GM12878 (cell line): ENCODE data around the gene VWA3B. TPM values are rescaled to one million over a fixed set of nuclear protein-coding genes. Genes with fewer than 3 reads are reported as not detected.

Experiments
- ATAC-seq: fragments of 200-7000 bp; cut with Tn5 transposase; 3 replicates; pipeline ENCODE4 v1.9.1; 2020; ENCODE audit warnings: mild to moderate bottlenecking, moderate library complexity
- BruUV-seq: library from RNA; stranded (reverse); fragments of 400-500 nt; replicated peaks from 2 replicates; lab custom pipeline; 2021; lab: Mats Ljungman, UMichigan
- CTCF ChIA-PET: fragments of 300-600 bp; sonication (Branson Sonifier 250); formaldehyde crosslinking; extraction: SDS; loops from one replicate; lab custom pipeline; 2021; ENCODE audit warnings: inconsistent platforms; lab: Yijun Ruan, JAX
- POLR2A ChIA-PET: fragments of 350-600 bp; formaldehyde crosslinking; extraction: SDS; loops from one replicate; lab custom pipeline; 2021; ENCODE audit warnings: inconsistent platforms; lab: Charles Lee
- RAD21 ChIA-PET: fragments of 300-600 bp; sonication (Branson Sonifier 250); formaldehyde crosslinking; loops from one replicate; lab custom pipeline; 2023; ENCODE audit warnings: antibody characterized with exemption; ENCODE audit not compliant: unreplicated experiment; lab: Charles Lee
- SMC1A ChIA-PET: fragments of 300-600 bp; sonication (Branson Sonifier 250); formaldehyde crosslinking; loops from one replicate; lab custom pipeline; 2023; ENCODE audit not compliant: unreplicated experiment, uncharacterized antibody; lab: Charles Lee
- DNase-seq: peaks from one replicate; pipeline ENCODE4 v3.0.0-alpha.2; 2011; ENCODE audit warnings: low read depth, low spot score
- FAIRE-seq: peaks from 3 replicates; lab custom pipeline; 2011; peaks lifted over from hg19 to GRCh38; lab: Jason Lieb, UNC
- H2AFZ ChIP-seq: 2 replicates; pipeline ENCODE4 v1.6.0; 2011; ENCODE audit warnings: low read depth, low read length, control low read depth; ENCODE audit not compliant: control insufficient read depth
- H3K27ac ChIP-seq: 2 replicates; pipeline ENCODE4 v1.5.1; 2011; ENCODE audit warnings: control low read depth; ENCODE audit not compliant: control insufficient read depth, insufficient read depth
- H3K27me3 ChIP-seq, 2 experiments: replicated peaks in 1 of 2; 2 replicates each; pipeline versions ENCODE4 v1.6.0 to v1.6.1; 2011; ENCODE audit warnings: low read length in 1 of 2; ENCODE audit not compliant: control insufficient read depth in 2 of 2, insufficient read depth in 2 of 2
- H3K36me3 ChIP-seq, 2 experiments: 2 replicates each; pipeline ENCODE4 v1.5.1; 2011; ENCODE audit warnings: low read length in 1 of 2; ENCODE audit not compliant: control insufficient read depth in 2 of 2, insufficient read depth in 2 of 2
- H3K4me1 ChIP-seq: 2 replicates; pipeline ENCODE4 v1.6.1; 2011; ENCODE audit warnings: mild to moderate bottlenecking, low read length, moderate library complexity, mixed read lengths; ENCODE audit not compliant: control insufficient read depth, insufficient read depth
- H3K4me2 ChIP-seq: 2 replicates; pipeline ENCODE4 v1.6.0; 2011; ENCODE audit warnings: control low read depth; ENCODE audit not compliant: control insufficient read depth, insufficient read depth
- H3K4me3 ChIP-seq: fragments of 200-600 bp; sonication (generic); 2 replicates; pipeline ENCODE4 v1.5.1; 2016
- H3K79me2 ChIP-seq: 2 replicates; pipeline ENCODE4 v1.6.0; 2011; ENCODE audit warnings: low read length; ENCODE audit not compliant: control insufficient read depth, insufficient read depth
- H3K9ac ChIP-seq: 2 replicates; pipeline ENCODE4 v1.8.0; 2011; ENCODE audit warnings: low read length, control low read depth, mixed read lengths; ENCODE audit not compliant: control insufficient read depth, insufficient read depth
- H3K9me3 ChIP-seq: replicated peaks from 3 replicates; pipeline ENCODE4 v1.5.1; 2011; ENCODE audit warnings: mild to moderate bottlenecking, low read length; ENCODE audit not compliant: control insufficient read depth, insufficient read depth
- H4K20me1 ChIP-seq: 2 replicates; pipeline ENCODE4 v1.6.0; 2011; ENCODE audit not compliant: control insufficient read depth, insufficient read depth
- IRF5 ChIP-seq: fragments of 450-650 bp; IDR thresholded peaks from 2 replicates; pipeline ENCODE4 v1.6.1; 2017; ENCODE audit warnings: borderline replicate concordance
- KLF5 ChIP-seq: fragments of 450-650 bp; IDR thresholded peaks from 2 replicates; pipeline ENCODE4 v1.6.1; 2014; ENCODE audit warnings: mild to moderate bottlenecking; ENCODE audit not compliant: partially characterized antibody
- MAX ChIP-seq: IDR thresholded peaks from 2 replicates; pipeline ENCODE4 v1.6.1; 2012; ENCODE audit warnings: low read depth, low read length, improper control_type of control experiment
- POLR2A ChIP-seq: IDR thresholded peaks from 2 replicates; pipeline ENCODE4 v1.6.1; 2011; ENCODE audit warnings: low read depth, mild to moderate bottlenecking, low read length
- TARDBP ChIP-seq: IDR thresholded peaks from 2 replicates; pipeline ENCODE4 v1.6.1; 2016; ENCODE audit warnings: borderline replicate concordance
- ZBTB4 ChIP-seq: fragments of 450-650 bp; formaldehyde crosslinking; IDR thresholded peaks from 2 replicates; pipeline ENCODE4 v1.4.0; 2022; ENCODE audit warnings: mild to moderate bottlenecking, moderate library complexity
- ZNF687 ChIP-seq: fragments of 450-650 bp; IDR thresholded peaks from 2 replicates; pipeline ENCODE4 v1.6.1; 2017; ENCODE audit warnings: mild to moderate bottlenecking, moderate library complexity
- ZSCAN29 ChIP-seq: fragments of 450-650 bp; IDR thresholded peaks from 2 replicates; pipeline ENCODE4 v1.6.1; 2017; ENCODE audit warnings: mild to moderate bottlenecking, moderate library complexity
- WGBS: methylation state at CpG from one replicate; pipeline ENCODE4 v1.1.6; 2016; ENCODE audit warnings: low lambda C conversion rate; ENCODE audit not compliant: insufficient replicate concordance, insufficient coverage; ENCODE audit errors: missing lambda C conversion rate; 5-methylcytosine and 5-hydroxymethylcytosine counted together
- in situ Hi-C: fragments of 300-500 bp; cut with MboI; formaldehyde crosslinking; loops from 9 replicates; pipeline ENCODE4 v1.14.3; 2018; ENCODE audit warnings: mixed read lengths
- intact Hi-C: fragments of 100-400 bp; cut with micrococcal nuclease; formaldehyde crosslinking; loops from one replicate; pipeline ENCODE4 v1.14.2; 2022; ENCODE audit not compliant: unreplicated experiment
- polyA plus RNA-seq, 11 experiments: library from polyadenylated mRNA; depleted of rRNA in 4 of 11; unstranded in 6 of 11; stranded (reverse) in 5 of 11; fragments of >200 nt; fragmentation: Nextera tagmentation in 4 of 11; fragmentation: Illumina TruSeq in 1 of 11; extraction: Ambion mirVana in 4 of 11; extraction: Trizol in 1 of 11; gene quantifications; 1 replicate in 1 of 11; 2 replicates in 10 of 11; pipeline versions ENCODE4 v1.2.1 to v1.2.3, GENCODE V29; 2011 to 2016; ENCODE audit warnings: inconsistent platforms in 2 of 11, missing spikeins in 2 of 11, low read depth in 1 of 11
- total RNA-seq, 4 experiments: library from RNA; depleted of rRNA in 3 of 4; stranded (reverse); fragments of >200 nt in 3 of 4; fragmentation: Illumina TruSeq in 1 of 4; extraction: Trizol in 1 of 4; gene quantifications; 2 replicates each; pipeline versions ENCODE4 v1.2.1 to v1.2.3, GENCODE V29; 2013 to 2021

VWA3B gene
- total and polyA plus RNA-seq, 10 of the 15 experiments (the other 5 are each of a cell fraction or from before 2014, with no cell fraction given) = 0.04 to 0.86 (median 0.19) TPM; not detected in 4

GRCh38 chr2:98085649-98086048, 1.3 kb upstream of the VWA3B start (continued):
- TF ChIP-seq IRF5 = no peak

- ChIA-PET CTCF (interaction anchor here (0.6 to 1.5 kb wide), 5 partner anchors 60 to 390 kb away, joined by 3 to 5 read pairs (median 4); no protein-coding TSS in a partner anchor), POLR2A (interaction anchor here (1.2 kb wide), 1 partner anchor 44 kb away, joined by 3 read pairs; no protein-coding TSS in a partner anchor), RAD21 (interaction anchor here (1.1 to 1.7 kb wide), 2 partner anchors 72 to 93 kb away, joined by 3 read pairs; no protein-coding TSS in a partner anchor), SMC1A (interaction anchor here (0.8 to 3.1 kb wide), 5 partner anchors 33 to 301 kb away, joined by 3 to 14 read pairs (median 3); no protein-coding TSS in a partner anchor)
- in situ Hi-C loops (no loop called here), intact Hi-C loops (loop anchor here (5.0 to 10.0 kb wide), 2 partner anchors 75 to 123 kb away; no protein-coding TSS in a partner anchor)
- ATAC-seq (peak; percentile 30), DNase-seq (no peak), FAIRE-seq (no peak)
- Histone ChIP-seq H3K79me2 (no peaks in the 10 kb centered on the region), H3K27ac (no peak overlapping the region), H3K4me3 (peak overlapping the region; percentile 82; the same call in 1 of the 2 replicates), H3K4me1 (peaks cover 13% of the 10 kb centered on the region), H3K4me2 (peak overlapping the region; percentile 86), H3K9me3 (no peaks in the 10 kb centered on the region), H3K9ac (no peak overlapping the region), H2AFZ (peak overlapping the region; percentile 72; the same call in 1 of the 2 replicates), H3K36me3 (no peaks in the 10 kb centered on the region), H4K20me1 (no peaks in the 10 kb centered on the region), H3K27me3 (no peaks in the 10 kb centered on the region)
- no TSS peak for BruUV-seq
- WGBS = 70% methylated on average over 13 of the region's 13 CpGs
- no peak for TF ChIP-seq ZSCAN29
- TF ChIP-seq ZNF687 = no peak
- TF ChIP-seq ZBTB4 (CRISPR knock-in tag) = no peak
- TF ChIP-seq KLF5 = no peak
- TF ChIP-seq MAX = no peak
- TF ChIP-seq POLR2A = no peak
- no peak for TF ChIP-seq TARDBP
Measured at GRCh38 chr2:98087447-98088020, 567 bp downstream of the VWA3B start.
